Measurements from ENCODE around the gene BCCIP.

Gene BCCIP

DNA sequence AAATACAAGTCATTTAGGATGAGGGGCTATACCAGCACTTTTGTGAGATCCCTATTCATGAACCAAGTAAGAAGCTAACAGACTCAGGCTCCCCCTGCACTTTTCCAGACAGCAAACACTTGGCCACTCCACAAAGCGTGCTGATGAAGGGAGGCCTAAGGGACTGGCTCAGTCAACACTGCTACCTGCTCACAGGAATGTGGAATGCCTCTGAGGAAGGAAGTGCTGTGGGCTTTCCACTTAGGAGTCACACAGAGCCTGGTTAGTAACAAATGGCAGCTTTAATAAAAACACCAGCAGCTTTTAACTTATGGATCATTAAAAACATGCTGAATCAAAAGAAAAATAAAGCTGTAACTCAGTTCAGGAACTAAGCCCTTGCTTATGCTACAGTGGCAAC, 15.3 kb upstream of the BCCIP start:
- no peak for TF ChIP-seq CREB5 (CRISPR knock-in tag; IDR thresholded peaks at IDR 0.05; ENCODE audit: low read depth)
- TF ChIP-seq PPARA (CRISPR knock-in tag; IDR thresholded peaks at IDR 0.05; ENCODE audit: borderline replicate concordance): no peak
- TF ChIP-seq ISL1 (CRISPR knock-in tag; IDR thresholded peaks at IDR 0.05): no peak
- no peak for TF ChIP-seq ZFP3 (CRISPR knock-in tag; IDR thresholded peaks at IDR 0.05)
- TF ChIP-seq ZNF70 (CRISPR knock-in tag; IDR thresholded peaks at IDR 0.05): no peak
- no peak for TF ChIP-seq ZFP30 (CRISPR knock-in tag; IDR thresholded peaks at IDR 0.05)
- TF ChIP-seq SNAI2 (CRISPR knock-in tag; IDR thresholded peaks at IDR 0.05): no peak
- ATAC-seq: no peak

DNA sequence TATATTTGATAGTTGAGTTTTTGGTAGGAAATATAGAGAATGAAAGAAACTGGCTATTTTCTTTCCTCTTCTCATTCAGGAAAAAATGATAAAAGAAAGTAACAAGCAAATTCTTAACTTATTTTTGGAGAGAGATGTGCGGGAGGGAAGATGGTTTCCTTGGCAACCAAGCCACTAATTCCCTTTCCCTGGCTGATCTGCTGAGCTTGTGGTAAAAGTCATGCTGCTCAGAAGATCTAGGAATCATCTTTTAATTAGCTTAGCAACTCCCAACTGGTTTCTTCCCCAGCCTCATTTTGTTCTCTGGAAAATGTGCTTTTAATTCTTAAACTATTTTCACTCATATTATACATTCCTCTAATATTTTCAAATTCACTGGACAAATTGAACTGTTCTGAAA, 12.1 kb upstream of the BCCIP start:
- no peak for TF ChIP-seq RARB (CRISPR knock-in tag; IDR thresholded peaks at IDR 0.05)
- TF ChIP-seq ZC3H10 (CRISPR knock-in tag; IDR thresholded peaks at IDR 0.05): no peak
- no peak for TF ChIP-seq ZNF565 (CRISPR knock-in tag; conservative IDR thresholded peaks at IDR 0.05; ENCODE audit: low read depth)
- TF ChIP-seq, protein P1, sequence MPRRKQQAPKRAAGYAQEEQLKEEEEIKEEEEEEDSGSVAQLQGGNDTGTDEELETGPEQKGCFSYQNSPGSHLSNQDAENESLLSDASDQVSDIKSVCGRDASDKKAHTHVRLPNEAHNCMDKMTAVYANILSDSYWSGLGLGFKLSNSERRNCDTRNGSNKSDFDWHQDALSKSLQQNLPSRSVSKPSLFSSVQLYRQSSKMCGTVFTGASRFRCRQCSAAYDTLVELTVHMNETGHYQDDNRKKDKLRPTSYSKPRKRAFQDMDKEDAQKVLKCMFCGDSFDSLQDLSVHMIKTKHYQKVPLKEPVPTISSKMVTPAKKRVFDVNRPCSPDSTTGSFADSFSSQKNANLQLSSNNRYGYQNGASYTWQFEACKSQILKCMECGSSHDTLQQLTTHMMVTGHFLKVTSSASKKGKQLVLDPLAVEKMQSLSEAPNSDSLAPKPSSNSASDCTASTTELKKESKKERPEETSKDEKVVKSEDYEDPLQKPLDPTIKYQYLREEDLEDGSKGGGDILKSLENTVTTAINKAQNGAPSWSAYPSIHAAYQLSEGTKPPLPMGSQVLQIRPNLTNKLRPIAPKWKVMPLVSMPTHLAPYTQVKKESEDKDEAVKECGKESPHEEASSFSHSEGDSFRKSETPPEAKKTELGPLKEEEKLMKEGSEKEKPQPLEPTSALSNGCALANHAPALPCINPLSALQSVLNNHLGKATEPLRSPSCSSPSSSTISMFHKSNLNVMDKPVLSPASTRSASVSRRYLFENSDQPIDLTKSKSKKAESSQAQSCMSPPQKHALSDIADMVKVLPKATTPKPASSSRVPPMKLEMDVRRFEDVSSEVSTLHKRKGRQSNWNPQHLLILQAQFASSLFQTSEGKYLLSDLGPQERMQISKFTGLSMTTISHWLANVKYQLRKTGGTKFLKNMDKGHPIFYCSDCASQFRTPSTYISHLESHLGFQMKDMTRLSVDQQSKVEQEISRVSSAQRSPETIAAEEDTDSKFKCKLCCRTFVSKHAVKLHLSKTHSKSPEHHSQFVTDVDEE (CRISPR knock-in tag; IDR thresholded peaks at IDR 0.05): no peak
- no peak for TF ChIP-seq BACH2 (CRISPR knock-in tag; IDR thresholded peaks at IDR 0.05; ENCODE audit: borderline replicate concordance)
- TF ChIP-seq, protein P2, sequence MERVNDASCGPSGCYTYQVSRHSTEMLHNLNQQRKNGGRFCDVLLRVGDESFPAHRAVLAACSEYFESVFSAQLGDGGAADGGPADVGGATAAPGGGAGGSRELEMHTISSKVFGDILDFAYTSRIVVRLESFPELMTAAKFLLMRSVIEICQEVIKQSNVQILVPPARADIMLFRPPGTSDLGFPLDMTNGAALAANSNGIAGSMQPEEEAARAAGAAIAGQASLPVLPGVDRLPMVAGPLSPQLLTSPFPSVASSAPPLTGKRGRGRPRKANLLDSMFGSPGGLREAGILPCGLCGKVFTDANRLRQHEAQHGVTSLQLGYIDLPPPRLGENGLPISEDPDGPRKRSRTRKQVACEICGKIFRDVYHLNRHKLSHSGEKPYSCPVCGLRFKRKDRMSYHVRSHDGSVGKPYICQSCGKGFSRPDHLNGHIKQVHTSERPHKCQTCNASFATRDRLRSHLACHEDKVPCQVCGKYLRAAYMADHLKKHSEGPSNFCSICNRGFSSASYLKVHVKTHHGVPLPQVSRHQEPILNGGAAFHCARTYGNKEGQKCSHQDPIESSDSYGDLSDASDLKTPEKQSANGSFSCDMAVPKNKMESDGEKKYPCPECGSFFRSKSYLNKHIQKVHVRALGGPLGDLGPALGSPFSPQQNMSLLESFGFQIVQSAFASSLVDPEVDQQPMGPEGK (CRISPR knock-in tag; IDR thresholded peaks at IDR 0.05; ENCODE audit: borderline replicate concordance): no peak
- TF ChIP-seq ZNF70 (CRISPR knock-in tag; IDR thresholded peaks at IDR 0.05): no peak
- TF ChIP-seq ZFP3 (CRISPR knock-in tag; IDR thresholded peaks at IDR 0.05): no peak
- no peak for TF ChIP-seq GLIS3 (CRISPR knock-in tag; IDR thresholded peaks at IDR 0.05)
- TF ChIP-seq ZNF8 (CRISPR knock-in tag; IDR thresholded peaks at IDR 0.05): no peak
- no peak for TF ChIP-seq ISL1 (CRISPR knock-in tag; IDR thresholded peaks at IDR 0.05)
- TF ChIP-seq ESRRG (CRISPR knock-in tag; IDR thresholded peaks at IDR 0.05): no peak
- TF ChIP-seq CSDC2 (CRISPR knock-in tag; IDR thresholded peaks at IDR 0.05): no peak
- no peak for TF ChIP-seq CREB5 (CRISPR knock-in tag; IDR thresholded peaks at IDR 0.05; ENCODE audit: low read depth)
- no peak for TF ChIP-seq CSRNP3 (CRISPR knock-in tag; IDR thresholded peaks at IDR 0.05)
- TF ChIP-seq ZFP30 (CRISPR knock-in tag; IDR thresholded peaks at IDR 0.05): no peak
- no peak for TF ChIP-seq POU6F1 (CRISPR knock-in tag; IDR thresholded peaks at IDR 0.05; ENCODE audit: borderline replicate concordance, low read depth)
- no peak for TF ChIP-seq PPARA (CRISPR knock-in tag; IDR thresholded peaks at IDR 0.05; ENCODE audit: borderline replicate concordance)

DNA sequence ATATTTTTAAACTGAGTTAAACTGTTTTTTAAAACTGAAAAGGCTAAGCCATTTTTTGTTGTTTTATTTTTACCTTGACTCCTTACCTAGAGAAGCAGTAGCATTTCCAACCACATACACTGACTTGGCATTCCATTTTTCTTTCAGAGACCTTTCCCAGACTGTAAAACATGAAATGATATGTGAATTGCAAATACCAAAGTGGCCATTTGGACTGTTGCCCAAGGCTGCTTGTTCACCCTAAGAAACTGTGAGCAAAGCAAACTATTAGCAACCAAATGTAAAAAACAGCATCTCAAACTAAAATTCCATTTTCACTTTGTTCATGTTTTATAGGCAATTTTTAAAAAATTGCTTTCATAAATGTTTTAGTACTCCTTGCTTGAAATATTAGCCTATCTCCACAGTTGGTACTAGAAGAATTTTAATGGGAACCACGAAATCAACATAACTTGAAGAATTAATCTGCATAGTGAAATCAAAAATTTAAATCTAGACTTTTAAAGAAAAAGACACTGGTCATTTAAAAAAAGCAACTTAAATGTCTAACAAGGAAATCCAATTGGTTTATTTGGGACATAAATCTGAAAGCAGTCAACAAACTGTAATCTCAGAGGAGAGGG, 11.1 kb upstream of the BCCIP start:
- TF ChIP-seq CSDC2 (CRISPR knock-in tag; IDR thresholded peaks at IDR 0.05) (no peak), TOX (CRISPR knock-in tag; IDR thresholded peaks at IDR 0.05; ENCODE audit: borderline replicate concordance) (no peak), ISL1 (CRISPR knock-in tag; IDR thresholded peaks at IDR 0.05) (peak; percentile 84), PPARA (CRISPR knock-in tag; IDR thresholded peaks at IDR 0.05; ENCODE audit: borderline replicate concordance) (no peak), ESRRG (CRISPR knock-in tag; IDR thresholded peaks at IDR 0.05) (no peak)
- ATAC-seq: peak; percentile 81

More for the DNA sequence above, 12.1 kb upstream of the BCCIP start:
- peak; percentile 42; the same call in 2 of the 3 replicates for ATAC-seq

Measured in SK-N-SH treated with all-trans-retinoic acid at 6 μM for 48 hours (cell line).